ENCODE measurements around the gene CREB5. TPM values are rescaled to one million over a fixed set of nuclear protein-coding genes. Genes with fewer than 3 reads are reported as not detected.

The CREB5 gene
- total RNA-seq, 2 experiments from 2014 or later: not detected

DNA sequence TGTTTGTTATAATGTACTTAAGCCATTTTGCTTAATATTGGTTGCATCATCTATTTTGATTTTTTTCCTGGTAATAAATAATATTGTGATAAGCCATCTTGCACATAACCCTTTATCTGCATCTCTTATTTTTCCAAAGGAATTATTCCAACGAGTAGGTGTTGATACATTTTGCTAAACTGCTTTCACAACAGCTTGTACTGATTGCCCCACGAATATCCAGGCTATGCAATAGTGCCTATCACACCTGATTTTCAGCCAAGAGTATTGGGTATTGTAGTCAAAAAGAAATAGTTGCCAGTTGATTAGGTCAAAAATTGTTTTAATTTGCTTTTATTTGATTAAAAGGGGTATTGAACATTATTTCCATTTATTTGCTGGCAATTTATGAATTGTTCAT is 20.7 kb downstream of the CREB5 start:
- ChIA-PET CTCF (no interaction called here), POLR2A (no interaction called here)

DNA sequence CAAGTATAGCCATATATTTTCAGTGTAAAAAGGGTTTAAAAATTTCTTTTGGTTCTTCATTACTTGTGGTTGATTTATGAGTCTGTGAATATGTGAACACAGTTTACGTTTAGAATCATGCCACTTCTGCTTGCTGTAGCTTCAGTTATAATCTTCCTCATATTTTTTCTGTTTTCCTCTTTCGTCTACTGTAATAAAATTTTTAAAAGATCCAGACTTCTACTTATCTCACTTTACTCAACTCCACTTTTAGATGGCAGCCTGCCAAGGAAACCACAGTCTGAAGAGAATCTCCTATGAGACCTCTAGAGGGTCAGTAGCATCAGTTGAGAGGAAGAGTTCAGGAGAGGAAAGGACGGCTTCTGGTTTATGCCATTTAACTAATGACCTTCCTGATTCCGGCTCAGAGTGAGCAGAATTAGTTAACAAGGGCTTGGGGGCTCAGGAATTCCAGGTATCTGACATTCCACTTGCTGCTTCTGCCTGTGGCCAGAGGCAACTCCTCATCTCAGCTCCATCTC is 21.4 kb downstream of the CREB5 start:
- POLR2A ChIA-PET: no interaction called here
- CTCF ChIA-PET: no interaction called here

DNA sequence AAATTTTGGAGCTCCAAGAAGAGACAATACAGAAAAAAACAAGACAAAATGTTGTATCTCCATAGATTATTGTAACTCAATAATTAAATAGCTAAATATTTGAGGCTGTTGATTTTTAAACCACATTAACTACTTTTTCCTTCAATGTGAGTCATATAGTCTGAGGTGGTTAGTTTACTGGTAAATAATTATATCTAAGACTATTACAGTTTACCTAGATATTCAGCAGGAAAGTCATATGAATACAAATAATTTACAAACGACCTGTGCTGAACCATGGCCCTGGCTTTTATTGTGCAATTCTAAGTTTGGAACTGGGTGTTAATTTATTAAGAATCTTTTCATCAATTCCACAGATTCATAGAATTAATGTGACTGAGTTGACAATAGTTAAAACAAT is 22.2 kb downstream of the CREB5 start:
- ChIA-PET CTCF (no interaction called here), POLR2A (no interaction called here)

DNA sequence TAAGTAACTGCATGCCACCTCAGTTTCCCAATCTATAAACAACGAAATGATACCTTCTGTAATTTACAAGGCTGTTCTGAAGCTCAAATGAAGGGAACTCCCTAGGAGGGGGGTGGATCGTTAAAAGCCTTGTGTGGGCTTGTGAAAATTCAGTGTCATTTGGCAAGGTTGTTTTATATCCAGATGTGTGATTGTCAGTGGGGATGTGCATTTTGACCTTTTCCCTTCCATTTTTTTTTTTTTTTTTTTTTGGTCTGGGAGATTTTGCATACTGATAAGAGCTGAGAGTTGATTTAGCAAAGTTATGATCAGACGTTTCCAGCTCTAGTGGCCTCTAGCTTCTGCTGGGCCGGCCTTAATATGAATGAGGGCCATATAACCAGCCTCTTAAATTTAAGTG is 22.8 kb downstream of the CREB5 start:
- ChIA-PET CTCF (no interaction called here), POLR2A (no interaction called here)

DNA sequence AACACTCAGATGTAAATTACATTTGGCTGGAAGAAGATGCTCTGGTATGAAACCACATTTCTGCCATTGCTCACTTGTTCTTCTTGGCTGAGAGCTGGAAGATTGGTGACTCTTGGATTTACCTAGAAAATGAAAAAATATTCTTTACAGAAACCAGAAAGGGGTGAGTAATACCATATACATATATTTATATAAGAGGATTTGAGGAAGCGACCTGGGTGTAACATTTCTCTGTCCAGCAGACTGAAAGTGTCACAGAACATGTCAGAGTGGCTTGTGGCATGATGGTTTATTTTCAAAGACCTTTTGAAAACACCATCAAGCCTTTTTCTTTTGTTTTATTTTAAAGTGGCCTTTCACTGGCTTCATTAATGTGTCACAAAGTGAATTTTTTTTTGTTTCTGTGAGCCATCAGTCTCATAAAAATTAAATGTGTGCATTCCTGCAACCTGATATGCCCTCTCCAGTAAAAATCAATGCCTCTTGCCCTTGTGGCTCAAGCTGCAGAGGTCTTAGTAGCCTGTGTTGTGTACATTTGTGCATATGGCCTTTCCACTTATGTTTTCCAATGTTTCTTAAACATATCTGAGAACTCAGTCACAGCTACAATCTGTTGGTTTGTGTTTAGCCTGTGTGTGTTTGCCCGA is 23.5 kb downstream of the CREB5 start:
- ChIA-PET CTCF (no interaction called here), POLR2A (no interaction called here)

DNA sequence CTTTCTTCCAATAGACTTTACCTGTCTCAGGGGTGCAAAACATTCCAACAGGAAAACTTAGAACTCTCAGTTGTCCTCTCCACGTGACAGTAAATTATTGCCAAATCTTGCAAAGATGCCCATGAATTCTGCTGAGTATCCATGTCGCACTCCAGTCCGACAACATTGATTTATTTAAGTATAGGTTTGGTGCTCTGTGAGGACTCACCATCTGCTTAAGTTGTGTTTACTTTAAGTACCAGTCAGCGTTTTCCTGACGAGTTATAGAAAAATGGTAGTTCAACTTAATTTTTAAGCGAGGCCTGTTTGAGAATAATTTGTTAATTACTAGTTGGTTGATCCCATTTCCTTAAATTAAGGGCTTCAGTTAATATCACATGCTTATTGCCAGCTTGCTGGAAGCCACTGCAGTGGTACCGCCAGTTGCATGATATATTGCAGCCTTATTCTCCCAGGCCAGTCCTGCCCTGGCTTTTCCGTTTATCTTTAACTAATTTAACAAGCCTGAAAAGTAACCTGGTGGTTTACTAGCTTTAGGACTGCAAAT is 27.8 kb downstream of the CREB5 start:
- CTCF ChIA-PET: no interaction called here
- POLR2A ChIA-PET: no interaction called here

DNA sequence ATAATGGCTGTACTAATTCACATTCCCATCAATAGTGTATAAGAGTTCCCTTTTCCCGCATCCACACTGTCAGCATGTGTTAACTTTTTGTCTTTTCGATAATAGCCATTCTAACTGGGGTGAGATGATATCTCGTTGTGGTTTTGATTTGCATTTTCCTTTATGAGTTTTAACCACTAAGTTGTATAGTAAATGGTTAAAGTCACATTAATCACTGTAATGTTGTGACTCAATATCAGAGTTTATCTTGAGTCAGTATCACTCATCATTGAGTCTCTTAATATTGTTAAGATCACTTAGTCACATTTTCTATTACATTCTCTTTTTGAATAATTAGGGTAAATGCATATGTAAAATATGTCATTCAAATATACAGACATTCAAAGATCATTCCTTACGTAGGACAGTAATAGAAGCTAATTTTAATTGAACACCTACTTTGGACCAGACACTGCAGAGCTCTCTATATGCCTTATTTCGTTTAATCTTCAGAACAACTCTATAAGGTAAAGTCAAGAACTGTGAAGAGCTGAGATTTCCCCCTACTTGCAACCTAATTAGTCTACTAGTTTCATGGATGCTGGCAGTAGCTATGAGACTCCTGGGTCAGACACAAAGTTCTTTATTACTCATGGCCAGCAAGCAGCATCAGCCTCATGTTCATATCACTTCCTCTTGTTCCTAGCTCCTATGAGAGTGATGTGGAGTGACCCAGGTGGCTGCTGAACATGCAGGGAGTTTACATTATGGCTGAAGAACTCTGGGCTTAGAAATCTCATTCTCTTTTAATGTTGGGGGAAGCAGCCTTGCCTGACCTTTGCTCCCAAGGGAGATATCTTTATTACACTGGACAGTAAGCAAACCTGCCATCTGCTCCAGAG is 30.5 kb downstream of the CREB5 start:
- ChIA-PET POLR2A (interaction anchor here (1.1 kb wide), 1 partner anchor 150 kb away, joined by 4 read pairs; no protein-coding TSS in a partner anchor), CTCF (no interaction called here)

DNA sequence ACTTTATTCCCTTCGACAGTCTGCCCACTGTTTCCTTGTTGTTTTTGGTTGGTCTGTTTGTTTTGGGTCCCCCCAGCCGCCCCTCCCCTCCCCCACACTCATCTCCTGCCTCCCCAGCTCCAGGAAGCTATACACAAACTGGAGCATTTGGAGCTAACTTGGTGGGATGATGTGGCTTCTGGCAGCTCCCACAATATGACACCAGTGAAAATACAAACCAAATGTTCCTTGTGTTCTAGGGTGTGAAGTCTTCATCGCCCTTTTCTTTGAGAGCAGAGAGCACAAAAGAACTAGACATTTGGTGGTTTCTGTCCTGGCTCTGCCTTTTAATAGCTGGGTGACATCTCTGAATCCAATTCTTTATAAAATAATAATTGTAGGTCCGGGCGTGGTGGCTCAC is 33.8 kb downstream of the CREB5 start:
- CTCF ChIA-PET: no interaction called here

DNA sequence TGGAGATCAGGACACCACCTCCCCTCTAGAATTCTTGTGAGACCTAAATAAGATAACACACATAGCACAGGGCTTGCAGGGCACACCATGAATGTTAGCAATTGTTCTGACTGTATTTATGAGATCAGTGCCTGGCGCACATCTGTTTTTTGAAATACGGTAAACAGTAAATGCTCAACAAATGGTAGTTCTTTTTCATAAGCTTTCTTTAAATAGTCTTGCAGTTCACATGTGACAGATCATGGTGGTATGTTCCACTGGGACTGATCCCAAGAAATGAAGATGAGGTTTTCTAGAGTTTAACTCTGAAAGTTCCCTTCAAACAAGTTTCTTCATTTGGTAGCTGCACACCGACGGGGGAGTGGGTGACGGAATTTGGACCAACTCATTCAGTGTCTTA is 34.8 kb downstream of the CREB5 start:
- ChIA-PET POLR2A (no interaction called here), CTCF (no interaction called here)

More for the DNA sequence above, 33.8 kb downstream of the CREB5 start:
- POLR2A ChIA-PET: no interaction called here

DNA sequence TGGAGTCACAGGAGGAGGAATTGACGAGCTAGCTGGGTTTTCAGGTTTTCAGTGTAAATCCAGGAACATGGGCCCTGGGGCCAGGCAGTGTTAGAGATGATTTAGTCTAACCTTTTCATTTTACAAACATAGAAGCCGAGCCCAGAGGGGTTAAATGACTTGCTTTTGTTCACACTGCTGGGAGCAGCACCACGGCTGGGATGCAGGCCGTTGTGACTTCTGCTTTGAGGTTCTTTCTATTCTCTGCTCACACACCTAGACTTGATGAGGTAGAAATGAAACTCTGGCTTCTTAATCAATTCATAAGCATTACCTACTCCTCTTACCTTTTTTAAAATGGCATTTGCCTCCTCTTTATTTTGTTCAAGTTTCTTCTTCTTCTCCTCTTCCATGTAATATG is 36.4 kb downstream of the CREB5 start:
- ChIA-PET CTCF (no interaction called here), POLR2A (no interaction called here)

DNA sequence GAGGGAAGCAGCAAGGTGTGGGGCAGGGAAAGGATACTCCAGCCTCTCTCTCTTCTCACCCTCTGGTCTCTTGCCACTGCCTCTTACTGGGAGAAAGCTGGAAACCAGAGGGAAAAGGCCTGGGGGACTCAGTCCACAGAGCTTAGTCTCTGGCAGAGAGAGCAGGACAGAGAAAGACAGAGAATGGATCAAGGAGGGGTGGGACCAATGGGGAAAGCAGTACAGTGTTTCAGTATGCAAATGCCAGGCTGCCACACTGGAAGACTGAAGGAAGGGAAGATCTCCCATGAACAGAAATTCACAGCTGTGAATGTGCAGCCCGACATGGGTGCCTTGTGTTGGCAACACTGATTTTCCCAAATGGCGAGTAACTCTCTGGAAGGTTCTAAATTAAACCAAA is 40.4 kb downstream of the CREB5 start:
- ChIA-PET POLR2A (no interaction called here), CTCF (no interaction called here)

DNA sequence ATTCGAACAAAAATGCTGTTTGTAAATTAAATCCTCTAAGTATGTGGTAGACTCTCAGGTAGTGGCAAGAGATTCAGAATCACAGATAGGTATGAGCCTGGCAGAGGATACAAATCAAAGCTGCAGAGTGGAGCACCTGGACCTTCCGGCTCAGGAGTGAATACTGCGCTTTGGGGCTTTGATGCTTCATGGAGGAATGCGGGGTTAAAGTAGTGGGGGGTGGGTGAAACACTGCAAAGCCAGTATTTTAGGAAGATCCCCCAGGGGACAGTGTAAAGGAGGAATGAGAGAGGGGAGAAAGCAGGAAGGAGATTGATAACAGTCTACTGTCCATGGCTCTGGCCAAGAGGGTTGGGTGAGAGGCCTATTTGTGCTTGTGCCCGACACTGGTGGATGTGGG is 43.2 kb downstream of the CREB5 start:
- ChIA-PET POLR2A (no interaction called here), CTCF (no interaction called here)

DNA sequence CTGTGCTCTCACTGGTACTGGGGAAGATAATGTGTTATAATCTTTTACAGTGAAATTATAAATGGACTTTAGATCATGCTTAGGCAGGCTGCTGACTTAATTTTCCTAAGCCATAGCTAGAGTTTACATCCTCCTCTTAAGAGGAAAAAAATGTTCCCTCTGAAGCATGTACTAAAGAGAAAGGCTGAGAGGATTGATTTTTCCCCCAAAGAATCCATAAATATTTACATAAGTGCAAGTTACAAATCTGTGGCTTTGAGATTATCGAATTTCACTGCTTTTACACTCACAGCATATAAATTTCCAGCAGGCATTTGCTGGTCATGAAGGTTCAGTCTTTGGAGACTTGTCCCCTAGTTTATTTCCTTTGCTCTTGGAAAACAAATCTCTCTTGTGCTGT is 43.7 kb downstream of the CREB5 start:
- ChIA-PET POLR2A (no interaction called here), CTCF (no interaction called here)

DNA sequence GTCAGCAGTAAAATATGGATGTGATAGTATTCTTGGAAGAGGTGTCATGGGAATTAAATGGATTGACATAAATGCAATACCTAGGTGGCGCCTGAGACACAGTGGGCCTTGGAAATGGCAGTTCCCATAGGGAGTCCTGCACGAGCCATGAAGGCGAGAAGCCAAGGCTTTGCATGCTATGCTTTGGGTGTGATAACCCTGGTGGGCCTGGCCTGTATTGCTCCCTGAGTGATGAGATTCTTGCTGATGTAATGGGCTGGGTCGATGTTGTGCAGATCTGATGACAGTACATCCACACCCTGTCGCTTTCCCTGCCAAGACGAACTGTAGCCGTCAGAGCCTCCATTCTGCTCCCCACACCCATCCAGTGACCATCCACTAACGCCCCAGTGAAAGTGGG is 46.4 kb downstream of the CREB5 start:
- CTCF ChIA-PET: no interaction called here
- POLR2A ChIA-PET: no interaction called here

DNA sequence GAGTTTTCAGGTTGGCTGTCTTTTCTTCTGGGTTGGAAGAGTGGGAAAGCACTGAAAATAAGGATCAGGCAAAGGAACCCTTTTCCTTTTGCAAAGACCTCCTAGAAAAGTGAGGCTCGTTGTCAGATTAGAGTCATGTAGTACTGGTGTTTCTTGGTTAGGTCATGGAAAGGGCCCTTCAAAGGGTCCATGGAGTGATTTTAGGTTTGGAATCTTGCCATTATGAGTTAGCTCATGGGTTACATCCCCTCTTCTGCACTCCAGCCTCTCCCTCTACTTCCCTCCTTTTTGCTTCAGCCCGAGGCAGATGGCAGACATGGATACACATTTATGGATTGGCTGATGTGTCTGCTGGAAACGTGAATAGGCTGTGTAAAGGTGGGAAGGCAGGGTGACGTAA is 47.0 kb downstream of the CREB5 start:
- CTCF ChIA-PET: no interaction called here
- POLR2A ChIA-PET: no interaction called here

DNA sequence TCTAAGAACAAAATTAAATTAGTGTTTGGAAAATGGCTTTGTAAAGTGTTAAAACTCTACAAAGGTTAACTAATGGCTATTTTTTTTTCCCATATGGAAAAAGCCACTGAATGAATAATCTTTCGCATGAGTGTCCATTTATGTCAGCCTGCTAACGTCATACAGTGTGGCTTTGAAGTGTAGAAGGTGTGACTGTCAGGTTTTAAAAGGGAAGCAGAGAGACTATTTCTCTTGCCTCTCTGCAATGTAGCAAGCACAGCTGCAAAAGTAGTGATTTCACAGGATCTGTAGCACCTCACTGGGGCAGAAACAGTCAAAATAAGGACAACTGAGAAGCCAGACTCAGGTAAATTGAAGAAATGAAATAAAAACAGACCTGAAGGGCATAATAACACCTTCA is 53.4 kb downstream of the CREB5 start:
- CTCF ChIA-PET: no interaction called here
- POLR2A ChIA-PET: no interaction called here

DNA sequence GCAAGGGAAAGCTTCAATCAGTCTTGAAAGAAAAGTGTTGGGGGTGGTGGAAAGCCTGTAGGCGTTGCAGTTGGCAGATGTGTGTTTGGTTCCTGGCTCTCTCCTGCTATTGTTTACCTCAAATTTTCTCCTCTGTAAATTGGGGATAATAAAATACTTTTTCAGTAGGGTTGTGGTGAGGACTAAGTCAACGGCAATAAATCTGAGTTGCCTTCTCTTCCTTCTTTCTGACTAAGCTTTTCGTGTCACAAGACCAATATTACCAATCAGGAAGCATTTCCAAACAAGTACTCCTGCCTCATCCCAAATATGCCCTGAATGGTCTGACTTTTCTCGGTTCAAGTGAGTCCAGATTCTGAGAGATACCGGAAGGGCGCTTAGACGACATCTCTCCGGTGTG is 54.0 kb downstream of the CREB5 start:
- ChIA-PET CTCF (no interaction called here), POLR2A (no interaction called here)

DNA sequence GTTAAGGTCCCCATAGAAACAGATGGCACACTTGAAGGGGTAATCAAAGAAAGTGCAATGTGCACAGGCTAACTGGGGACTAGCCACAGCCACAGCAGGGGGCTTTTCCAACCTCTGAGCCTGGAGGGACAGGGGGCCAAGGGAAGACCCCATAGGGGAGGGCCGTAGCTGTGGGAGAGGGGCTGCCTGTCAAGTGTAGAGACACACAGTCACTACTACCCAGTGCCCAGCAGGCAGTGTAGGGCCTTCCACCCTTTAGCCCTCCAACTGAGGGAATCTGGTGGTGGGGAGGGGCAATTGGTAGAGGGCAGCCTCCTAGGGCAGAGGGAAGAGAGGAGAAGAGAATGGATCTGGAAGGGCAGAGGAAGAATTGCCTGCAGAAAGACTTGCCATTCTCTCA is 54.6 kb downstream of the CREB5 start:
- ChIA-PET CTCF (no interaction called here), POLR2A (no interaction called here)

DNA sequence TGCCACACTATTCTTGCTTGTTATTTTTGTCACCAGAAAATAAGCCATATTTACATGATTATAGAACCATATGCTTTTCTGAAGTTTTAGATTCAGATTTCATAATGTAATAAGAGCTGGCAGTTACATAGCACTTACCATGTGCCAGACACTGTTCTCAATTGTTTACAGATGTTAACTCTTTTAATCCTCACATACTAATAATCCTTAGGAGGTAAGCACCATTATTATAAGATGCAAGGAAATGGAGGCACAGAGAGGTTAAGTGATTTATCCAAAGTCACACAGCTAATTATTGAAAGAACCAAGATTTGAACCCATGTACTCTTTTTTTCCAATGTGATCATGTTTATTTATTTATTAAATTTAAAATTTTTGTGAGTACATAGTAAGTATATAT is 57.2 kb downstream of the CREB5 start:
- ChIA-PET CTCF (no interaction called here), POLR2A (no interaction called here)

DNA sequence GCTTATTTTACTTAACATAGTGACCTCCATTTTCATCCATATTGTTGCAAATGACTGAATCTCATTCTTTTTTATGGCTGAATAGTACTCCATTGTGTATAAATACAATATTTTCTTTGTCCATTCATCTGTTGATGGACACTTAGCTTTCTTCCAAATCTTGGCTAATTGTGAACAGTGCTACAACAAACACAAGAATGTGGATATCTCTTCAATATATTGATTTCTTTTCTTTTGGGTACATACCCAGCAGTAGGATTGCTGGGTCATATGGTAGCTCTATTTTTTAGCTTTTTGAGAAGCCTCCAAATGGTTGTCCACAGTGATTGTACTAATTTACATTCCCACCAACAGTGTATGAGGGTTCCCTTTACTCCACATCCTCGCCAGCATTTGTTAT is 58.0 kb downstream of the CREB5 start:
- ChIA-PET POLR2A (no interaction called here), CTCF (no interaction called here)

DNA sequence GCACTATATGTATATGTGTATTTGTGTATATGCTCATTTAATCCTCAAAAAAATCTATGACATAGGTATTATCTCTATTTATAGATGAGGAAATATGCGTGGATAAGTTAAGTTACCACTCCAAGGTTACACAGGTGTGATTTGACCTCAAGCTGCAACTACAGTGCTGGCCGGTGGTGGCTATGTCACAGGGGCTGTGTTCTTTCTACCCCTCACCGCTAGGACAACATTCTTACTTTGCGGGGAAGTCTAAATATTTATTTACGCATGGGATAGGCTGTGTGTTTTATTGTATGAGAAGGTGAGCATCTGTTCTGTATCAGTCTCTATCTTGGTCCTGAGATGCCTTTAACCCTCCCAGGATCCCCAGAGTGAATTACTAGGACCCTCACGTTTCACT is 60.0 kb downstream of the CREB5 start:
- CTCF ChIA-PET: no interaction called here
- POLR2A ChIA-PET: no interaction called here
